PC-9 (cell line): ENCODE measurements around the gene LETMD1. TPM values are rescaled to one million over a fixed set of nuclear protein-coding genes. Genes with fewer than 3 reads are reported as not detected.

Experiments used
- BruUV-seq: library from RNA; stranded (reverse); fragments of 400-500 nt; replicated peaks from 2 replicates; lab custom pipeline; 2021; lab: Mats Ljungman, UMichigan
- CTCF ChIA-PET: fragments of 300-600 bp; sonication (Branson Sonifier 250); formaldehyde crosslinking; loops from one replicate; lab custom pipeline; 2022; ENCODE audit warnings: antibody characterized with exemption; lab: Charles Lee
- POLR2A ChIA-PET: fragments of 300-600 bp; sonication (Branson Sonifier 250); formaldehyde crosslinking; loops from one replicate; lab custom pipeline; 2022; ENCODE audit warnings: antibody characterized with exemption; ENCODE audit not compliant: unreplicated experiment; lab: Charles Lee
- DNase-seq, 2 experiments: peaks; one replicate each; pipeline versions ENCODE4 v3.0.0 to v3.0.0-alpha.2; 2015 to 2022; ENCODE audit warnings: mixed read lengths in 1 of 2
- H2AFZ ChIP-seq: fragments of 200-600 bp; sonication (generic); 2 replicates; pipeline ENCODE4 v1.8.1; 2017; ENCODE audit warnings: antibody characterized with exemption
- H3F3A ChIP-seq: fragments of 200-600 bp; sonication (generic); 2 replicates; pipeline ENCODE4 v1.8.1; 2017; ENCODE audit warnings: antibody characterized with exemption, mild to moderate bottlenecking, low read depth; ENCODE audit not compliant: insufficient read depth
- H3K27ac ChIP-seq: fragments of 200-600 bp; sonication (generic); 2 replicates; pipeline ENCODE4 v1.6.1; 2016; ENCODE audit warnings: mixed run types
- H3K27me3 ChIP-seq: fragments of 200-600 bp; sonication (generic); 2 replicates; pipeline ENCODE4 v1.6.1; 2016; ENCODE audit warnings: low read depth, mixed run types; ENCODE audit not compliant: insufficient read depth
- H3K36me3 ChIP-seq: fragments of 200-600 bp; sonication (generic); 2 replicates; pipeline ENCODE4 v1.6.1; 2016; ENCODE audit warnings: low read depth, mixed run types
- H3K4me1 ChIP-seq: fragments of 200-600 bp; sonication (generic); replicated peaks from 2 replicates; pipeline ENCODE4 v1.6.1; 2016; ENCODE audit warnings: mixed run types; ENCODE audit not compliant: insufficient read depth
- H3K4me2 ChIP-seq: fragments of 200-600 bp; sonication (generic); 2 replicates; pipeline ENCODE4 v1.6.1; 2017; ENCODE audit warnings: mixed run types
- H3K4me3 ChIP-seq: fragments of 200-600 bp; sonication (generic); 2 replicates; pipeline ENCODE4 v1.6.1; 2016; ENCODE audit warnings: mixed run types
- H3K79me2 ChIP-seq: fragments of 200-600 bp; sonication (generic); 2 replicates; pipeline ENCODE4 v1.6.1; 2017; ENCODE audit warnings: low read depth, mixed run types
- H3K9me2 ChIP-seq: fragments of 200-600 bp; sonication (generic); 2 replicates; pipeline ENCODE4 v1.8.1; 2017; ENCODE audit warnings: mild to moderate bottlenecking; ENCODE audit not compliant: insufficient read depth
- H3K9me3 ChIP-seq: fragments of 200-600 bp; sonication (generic); 2 replicates; pipeline ENCODE4 v1.8.1; 2016; ENCODE audit warnings: low read depth; ENCODE audit not compliant: insufficient read depth
- H4K20me1 ChIP-seq: fragments of 200-600 bp; sonication (generic); 2 replicates; pipeline ENCODE4 v1.8.1; 2017; ENCODE audit not compliant: insufficient read depth
- EZH2 ChIP-seq: fragments of 200-600 bp; sonication (generic); IDR thresholded peaks from 2 replicates; pipeline ENCODE4 v1.8.0; 2017; ENCODE audit warnings: antibody characterized with exemption, low read depth
- intact Hi-C: fragments of 100-400 bp; cut with micrococcal nuclease; formaldehyde crosslinking; loops from one replicate; pipeline ENCODE4 v1.10.0; 2022; ENCODE audit not compliant: unreplicated experiment
- total RNA-seq: library from RNA; stranded (reverse); gene quantifications from 2 replicates; pipeline ENCODE4 v1.2.3, GENCODE V29; 2021
- TF ChIP-seq, protein P1 (sequence below): fragments of 200-600 bp; sonication (generic); conservative IDR thresholded peaks from 2 replicates; pipeline ENCODE4 v1.6.1; 2017; ENCODE audit warnings: mixed run types, antibody characterized with exemption, mild to moderate bottlenecking, moderate library complexity

LETMD1 gene
- total RNA-seq, 1 experiment from 2014 or later, result 81.9 TPM

DNA sequence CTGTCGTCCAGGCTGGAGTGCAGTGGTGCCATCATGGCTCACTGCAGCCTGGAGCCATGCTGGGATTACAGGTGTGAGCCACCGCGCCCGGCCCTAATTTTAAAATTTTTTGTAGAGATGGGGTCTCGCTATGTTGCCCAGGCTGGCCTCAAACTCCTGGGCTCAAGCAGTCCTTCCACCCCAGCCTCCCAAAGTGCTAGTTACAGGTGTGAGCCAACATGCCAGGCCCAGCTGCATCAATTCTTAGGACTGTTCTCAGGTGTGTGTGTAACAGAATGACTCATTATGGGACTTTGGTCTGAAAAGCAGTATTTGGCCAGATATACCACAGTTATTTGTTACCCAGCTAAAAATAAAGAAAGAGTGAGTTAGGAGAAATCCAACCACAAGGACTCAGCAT lies 17.4 kb downstream of the LETMD1 start:
- H2AFZ ChIP-seq, result no peak overlapping the region
- H3K4me1 ChIP-seq, result peaks cover 11% of the 10 kb centered on the region
- CTCF ChIA-PET, result no interaction called here
- H3K79me2 ChIP-seq, result no peaks in the 10 kb centered on the region
- peaks cover 14% of the 10 kb centered on the region for H3K36me3 ChIP-seq
- intact Hi-C loops, result no loop called here
- H4K20me1 ChIP-seq, result no peaks in the 10 kb centered on the region
- no peak overlapping the region for H3K4me2 ChIP-seq
- TF ChIP-seq EZH2, result no peak
- TF ChIP-seq, protein P1, sequence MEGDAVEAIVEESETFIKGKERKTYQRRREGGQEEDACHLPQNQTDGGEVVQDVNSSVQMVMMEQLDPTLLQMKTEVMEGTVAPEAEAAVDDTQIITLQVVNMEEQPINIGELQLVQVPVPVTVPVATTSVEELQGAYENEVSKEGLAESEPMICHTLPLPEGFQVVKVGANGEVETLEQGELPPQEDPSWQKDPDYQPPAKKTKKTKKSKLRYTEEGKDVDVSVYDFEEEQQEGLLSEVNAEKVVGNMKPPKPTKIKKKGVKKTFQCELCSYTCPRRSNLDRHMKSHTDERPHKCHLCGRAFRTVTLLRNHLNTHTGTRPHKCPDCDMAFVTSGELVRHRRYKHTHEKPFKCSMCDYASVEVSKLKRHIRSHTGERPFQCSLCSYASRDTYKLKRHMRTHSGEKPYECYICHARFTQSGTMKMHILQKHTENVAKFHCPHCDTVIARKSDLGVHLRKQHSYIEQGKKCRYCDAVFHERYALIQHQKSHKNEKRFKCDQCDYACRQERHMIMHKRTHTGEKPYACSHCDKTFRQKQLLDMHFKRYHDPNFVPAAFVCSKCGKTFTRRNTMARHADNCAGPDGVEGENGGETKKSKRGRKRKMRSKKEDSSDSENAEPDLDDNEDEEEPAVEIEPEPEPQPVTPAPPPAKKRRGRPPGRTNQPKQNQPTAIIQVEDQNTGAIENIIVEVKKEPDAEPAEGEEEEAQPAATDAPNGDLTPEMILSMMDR, result no peak
- DNase-seq, result no peak
- no peak overlapping the region for H3K27ac ChIP-seq
- TSS peak; percentile 7 for BruUV-seq
- POLR2A ChIA-PET, result no interaction called here
- H3K4me3 ChIP-seq, result no peak overlapping the region
- H3K27me3 ChIP-seq, result no peaks in the 10 kb centered on the region
- no peaks in the 10 kb centered on the region for H3K9me2 ChIP-seq
- H3F3A ChIP-seq, result peaks cover 34% of the 10 kb centered on the region; the same call in 1 of the 2 replicates
- H3K9me3 ChIP-seq, result no peaks in the 10 kb centered on the region

DNA sequence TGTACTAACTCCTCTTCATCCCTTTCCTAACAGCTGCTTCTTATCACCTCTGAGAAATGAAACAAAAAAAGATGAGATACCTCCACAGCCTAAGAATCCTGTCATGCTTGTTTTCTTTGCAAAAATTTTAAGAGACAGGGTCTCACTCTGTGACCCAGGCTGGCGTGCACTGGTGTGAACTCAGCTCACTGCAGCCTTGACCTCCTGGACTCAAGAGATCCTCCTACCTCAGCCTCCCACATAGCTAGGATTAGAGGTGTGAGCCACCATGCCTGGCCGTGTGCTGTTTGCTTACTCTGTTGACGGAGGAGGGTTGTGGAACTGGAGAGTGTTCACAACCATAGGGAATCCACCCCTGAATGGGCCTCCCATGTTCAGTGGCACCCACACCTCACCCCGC lies 19.1 kb downstream of the LETMD1 start:
- Histone ChIP-seq H3K36me3 (peaks cover 13% of the 10 kb centered on the region), H3K4me1 (peaks cover 13% of the 10 kb centered on the region), H2AFZ (no peak overlapping the region), H3K4me3 (no peak overlapping the region), H4K20me1 (no peaks in the 10 kb centered on the region), H3K27ac (no peak overlapping the region), H3K9me3 (no peaks in the 10 kb centered on the region), H3K79me2 (no peaks in the 10 kb centered on the region), H3K4me2 (no peak overlapping the region), H3F3A (peaks cover 34% of the 10 kb centered on the region; the same call in 1 of the 2 replicates), H3K27me3 (no peaks in the 10 kb centered on the region), H3K9me2 (no peaks in the 10 kb centered on the region)
- no peak for DNase-seq
- TF ChIP-seq, protein P1, result no peak
- no peak for TF ChIP-seq EZH2
- BruUV-seq, result no TSS peak
- intact Hi-C loops, result no loop called here
- POLR2A ChIA-PET, result interaction anchor here (0.6 kb wide), 1 partner anchor 879 kb away, joined by 4 read pairs; no protein-coding TSS in a partner anchor
- CTCF ChIA-PET, result no interaction called here

- Histone ChIP-seq H3K27ac (no peak overlapping the region), H3K79me2 (no peaks in the 10 kb centered on the region), H3K9me3 (no peaks in the 10 kb centered on the region), H3K4me1 (peaks cover 13% of the 10 kb centered on the region), H3K9me2 (no peaks in the 10 kb centered on the region), H3K27me3 (no peaks in the 10 kb centered on the region), H3K36me3 (peaks cover 10% of the 10 kb centered on the region), H3F3A (peaks cover 28% of the 10 kb centered on the region; the same call in 1 of the 2 replicates), H3K4me3 (no peak overlapping the region), H3K4me2 (no peak overlapping the region), H2AFZ (no peak overlapping the region), H4K20me1 (no peaks in the 10 kb centered on the region)
- BruUV-seq, result no TSS peak
- intact Hi-C loops, result no loop called here
- ChIA-PET POLR2A (no interaction called here), CTCF (no interaction called here)
- TF ChIP-seq EZH2, result no peak
- TF ChIP-seq, protein P1, result no peak
- no peak for DNase-seq
These were observed 19.6 kb downstream of the LETMD1 start for GRCh38 chr12:51067771-51068170.
